ENCODE measurements around the gene DAP. TPM values are rescaled to one million over a fixed set of nuclear protein-coding genes. Genes with fewer than 3 reads are reported as not detected.
"Not testable (repeated sequence)": the region's sequence is repeated elsewhere in the genome, so short reads cannot be mapped to it uniquely, and the experiment has no call there.

DAP gene
- total and polyA plus RNA-seq, 2 donors (not counting 1 experiment from before 2014, with no cell fraction given) = 56.6 to 158 TPM

- no peaks in the 10 kb centered on the region for H3K27me3 ChIP-seq (ENCODE audit: control insufficient read depth, insufficient read depth, low read length)
- no peak overlapping the region for H3K4me3 ChIP-seq (replicated peaks in 1 of 4; ENCODE audit: control extremely low read depth in 1 of 4, insufficient read depth in 1 of 4, low read depth in 3 of 4, low read length in 4 of 4)
- no peaks in the 10 kb centered on the region for H3K9me3 ChIP-seq (ENCODE audit: control insufficient read depth, insufficient read depth, low read depth, low read length)
- no peak overlapping the region for H2AFZ ChIP-seq (ENCODE audit: low read length)
- H3K4me2 ChIP-seq (ENCODE audit: extremely low read depth, insufficient read depth, low read length) = no peak overlapping the region
- no peaks in the 10 kb centered on the region for H3K79me2 ChIP-seq (ENCODE audit: control insufficient read depth, insufficient read depth, low read length)
- TF ChIP-seq, protein P1, sequence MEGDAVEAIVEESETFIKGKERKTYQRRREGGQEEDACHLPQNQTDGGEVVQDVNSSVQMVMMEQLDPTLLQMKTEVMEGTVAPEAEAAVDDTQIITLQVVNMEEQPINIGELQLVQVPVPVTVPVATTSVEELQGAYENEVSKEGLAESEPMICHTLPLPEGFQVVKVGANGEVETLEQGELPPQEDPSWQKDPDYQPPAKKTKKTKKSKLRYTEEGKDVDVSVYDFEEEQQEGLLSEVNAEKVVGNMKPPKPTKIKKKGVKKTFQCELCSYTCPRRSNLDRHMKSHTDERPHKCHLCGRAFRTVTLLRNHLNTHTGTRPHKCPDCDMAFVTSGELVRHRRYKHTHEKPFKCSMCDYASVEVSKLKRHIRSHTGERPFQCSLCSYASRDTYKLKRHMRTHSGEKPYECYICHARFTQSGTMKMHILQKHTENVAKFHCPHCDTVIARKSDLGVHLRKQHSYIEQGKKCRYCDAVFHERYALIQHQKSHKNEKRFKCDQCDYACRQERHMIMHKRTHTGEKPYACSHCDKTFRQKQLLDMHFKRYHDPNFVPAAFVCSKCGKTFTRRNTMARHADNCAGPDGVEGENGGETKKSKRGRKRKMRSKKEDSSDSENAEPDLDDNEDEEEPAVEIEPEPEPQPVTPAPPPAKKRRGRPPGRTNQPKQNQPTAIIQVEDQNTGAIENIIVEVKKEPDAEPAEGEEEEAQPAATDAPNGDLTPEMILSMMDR (conservative IDR thresholded peaks at IDR 0.05 in 1 of 2, IDR thresholded peaks at IDR 0.05 in 1 of 2; ENCODE audit: low read depth in 1 of 2, low read length in 2 of 2) = no peak
- TF ChIP-seq EZH2 (IDR thresholded peaks at IDR 0.05; ENCODE audit: low read length, missing control alignments) = no peak
- H3K9ac ChIP-seq (ENCODE audit: insufficient read depth, low read length) = no peak overlapping the region
- H4K20me1 ChIP-seq (ENCODE audit: control insufficient read depth, extremely low read depth, insufficient read depth, low read length) = no peaks in the 10 kb centered on the region
- DNase-seq (ENCODE audit: low read depth in 2 of 2) = no peak
- no peak overlapping the region for H3K27ac ChIP-seq (ENCODE audit: insufficient read depth, low read length)
- no peaks in the 10 kb centered on the region for H3K36me3 ChIP-seq (ENCODE audit: control insufficient read depth, insufficient read depth, low read length)
- H3K4me1 ChIP-seq (ENCODE audit: control insufficient read depth, extremely low read depth, insufficient read depth, low read length) = no peaks in the 10 kb centered on the region
These were observed 116.8 kb downstream of the DAP start for GRCh38 chr5:10644192-10644591.

- TF ChIP-seq EZH2 (IDR thresholded peaks at IDR 0.05; ENCODE audit: low read length, missing control alignments) = no peak
- Histone ChIP-seq H3K79me2 (ENCODE audit: control insufficient read depth, insufficient read depth, low read length) (no peaks in the 10 kb centered on the region), H3K9me3 (ENCODE audit: control insufficient read depth, insufficient read depth, low read depth, low read length) (no peaks in the 10 kb centered on the region)
These were observed 118.7 kb downstream of the DAP start for GRCh38 chr5:10642367-10642766.

DNA sequence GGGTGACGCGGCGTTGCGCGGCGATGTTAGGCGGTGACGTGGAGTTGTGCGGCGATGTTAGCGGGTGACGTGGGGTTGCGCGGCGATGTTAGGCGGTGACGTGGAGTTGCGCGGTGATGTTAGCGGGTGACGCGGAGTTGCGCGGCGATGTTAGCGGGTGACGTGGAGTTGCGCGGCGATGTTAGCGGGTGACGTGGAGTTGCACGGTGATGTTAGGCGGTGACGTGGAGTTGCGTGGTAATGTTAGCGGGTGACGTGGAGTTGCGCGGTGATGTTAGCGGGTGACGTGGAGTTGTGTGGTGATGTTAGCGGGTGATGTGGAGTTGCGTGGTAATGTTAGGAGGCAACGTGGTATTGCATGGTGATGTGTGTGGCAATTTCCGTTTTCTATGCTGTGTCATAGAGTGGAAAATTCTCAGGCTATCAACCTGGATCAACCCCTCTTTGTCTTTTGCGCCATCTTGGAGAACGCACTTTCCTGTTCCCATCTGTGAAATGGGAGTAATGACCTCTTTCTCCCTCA, 121.1 kb downstream of the DAP start:
- H3K4me3 ChIP-seq (replicated peaks in 1 of 4; ENCODE audit: control extremely low read depth in 1 of 4, insufficient read depth in 1 of 4, low read depth in 3 of 4, low read length in 4 of 4) = no peak overlapping the region
- no peaks in the 10 kb centered on the region for H3K9me3 ChIP-seq (ENCODE audit: control insufficient read depth, insufficient read depth, low read depth, low read length)
- H3K9ac ChIP-seq (ENCODE audit: insufficient read depth, low read length) = no peak overlapping the region
- no peak overlapping the region for H3K27ac ChIP-seq (ENCODE audit: insufficient read depth, low read length)
- H3K79me2 ChIP-seq (ENCODE audit: control insufficient read depth, insufficient read depth, low read length) = no peaks in the 10 kb centered on the region
- H4K20me1 ChIP-seq (ENCODE audit: control insufficient read depth, extremely low read depth, insufficient read depth, low read length) = no peaks in the 10 kb centered on the region
- TF ChIP-seq, protein P1 (conservative IDR thresholded peaks at IDR 0.05 in 1 of 2, IDR thresholded peaks at IDR 0.05 in 1 of 2; ENCODE audit: low read depth in 1 of 2, low read length in 2 of 2) = no peak
- TF ChIP-seq EZH2 (IDR thresholded peaks at IDR 0.05; ENCODE audit: low read length, missing control alignments) = no peak
- DNase-seq (ENCODE audit: low read depth in 2 of 2) = no peak
- peaks cover 3% of the 10 kb centered on the region for H3K36me3 ChIP-seq (ENCODE audit: control insufficient read depth, insufficient read depth, low read length)
- no peak overlapping the region for H2AFZ ChIP-seq (ENCODE audit: low read length)
- no peaks in the 10 kb centered on the region for H3K4me1 ChIP-seq (ENCODE audit: control insufficient read depth, extremely low read depth, insufficient read depth, low read length)
- H3K27me3 ChIP-seq (ENCODE audit: control insufficient read depth, insufficient read depth, low read length) = no peaks in the 10 kb centered on the region
- no peak overlapping the region for H3K4me2 ChIP-seq (ENCODE audit: extremely low read depth, insufficient read depth, low read length)

More at GRCh38 chr5:10642367-10642766, 118.7 kb downstream of the DAP start:
- no peak overlapping the region for H3K27ac ChIP-seq (ENCODE audit: insufficient read depth, low read length)
- H3K9ac ChIP-seq (ENCODE audit: insufficient read depth, low read length) = no peak overlapping the region
- no peaks in the 10 kb centered on the region for H3K27me3 ChIP-seq (ENCODE audit: control insufficient read depth, insufficient read depth, low read length)
- H3K36me3 ChIP-seq (ENCODE audit: control insufficient read depth, insufficient read depth, low read length) = peaks cover 3% of the 10 kb centered on the region
- H3K4me1 ChIP-seq (ENCODE audit: control insufficient read depth, extremely low read depth, insufficient read depth, low read length) = no peaks in the 10 kb centered on the region
- H4K20me1 ChIP-seq (ENCODE audit: control insufficient read depth, extremely low read depth, insufficient read depth, low read length) = no peaks in the 10 kb centered on the region
- H2AFZ ChIP-seq (ENCODE audit: low read length) = no peak overlapping the region
- no peak overlapping the region for H3K4me2 ChIP-seq (ENCODE audit: extremely low read depth, insufficient read depth, low read length)
- DNase-seq (ENCODE audit: low read depth in 2 of 2) = no peak
- H3K4me3 ChIP-seq (replicated peaks in 1 of 4; ENCODE audit: control extremely low read depth in 1 of 4, insufficient read depth in 1 of 4, low read depth in 3 of 4, low read length in 4 of 4) = no peak overlapping the region

- H3K79me2 ChIP-seq (ENCODE audit: control insufficient read depth, insufficient read depth, low read length); H3K9me3 ChIP-seq (ENCODE audit: control insufficient read depth, insufficient read depth, low read depth, low read length); H3K4me2 ChIP-seq (ENCODE audit: extremely low read depth, insufficient read depth, low read length); H3K4me1 ChIP-seq (ENCODE audit: control insufficient read depth, extremely low read depth, insufficient read depth, low read length); H3K27me3 ChIP-seq (ENCODE audit: control insufficient read depth, insufficient read depth, low read length); H2AFZ ChIP-seq (ENCODE audit: low read length); H3K27ac ChIP-seq (ENCODE audit: insufficient read depth, low read length); DNase-seq (ENCODE audit: low read depth in 2 of 2); H3K36me3 ChIP-seq (ENCODE audit: control insufficient read depth, insufficient read depth, low read length); H3K9ac ChIP-seq (ENCODE audit: insufficient read depth, low read length); H4K20me1 ChIP-seq (ENCODE audit: control insufficient read depth, extremely low read depth, insufficient read depth, low read length); H3K4me3 ChIP-seq (replicated peaks in 1 of 4; ENCODE audit: control extremely low read depth in 1 of 4, insufficient read depth in 1 of 4, low read depth in 3 of 4, low read length in 4 of 4): not testable (repeated sequence)
These were observed 122.3 kb downstream of the DAP start for GRCh38 chr5:10638723-10639122.

Measured in fibroblast of lung (primary cell).